NCI-H345 treated with DMSO at 0.1 percent for 48 hours (cell line): ENCODE results near the gene KDM2A.
"Not testable (repeated sequence)": the region's sequence is repeated elsewhere in the genome, so short reads cannot be mapped to it uniquely, and the experiment has no call there.

Experiments used
- DNase-seq: peaks from one replicate; lab custom pipeline; 2025; ENCODE audit not compliant: unreplicated experiment; lab: John Stamatoyannopoulos, UW

Gene KDM2A

GRCh38 chr11:67117672-67118180 lies 1.3 kb upstream of the KDM2A start:
- DNase-seq = no peak

- DNase-seq = no peak
These were observed 789 bp upstream of the KDM2A start for GRCh38 chr11:67118181-67118766.

GRCh38 chr11:67119585-67120391 lies 725 bp downstream of the KDM2A start:
- no peak for DNase-seq

GRCh38 chr11:67120456-67120855 lies 1.4 kb downstream of the KDM2A start:
- no peak for DNase-seq

- DNase-seq = no peak
These were observed 2.0 kb downstream of the KDM2A start for GRCh38 chr11:67120881-67121710.

- not testable (repeated sequence) for DNase-seq
These were observed 4.7 kb downstream of the KDM2A start for GRCh38 chr11:67123801-67124200.

GRCh38 chr11:67126243-67126642 lies 7.2 kb downstream of the KDM2A start:
- DNase-seq = not testable (repeated sequence)

- no peak for DNase-seq
These were observed 7.9 kb downstream of the KDM2A start for GRCh38 chr11:67126986-67127385.

- DNase-seq = not testable (repeated sequence)
These were observed 11.8 kb downstream of the KDM2A start for GRCh38 chr11:67130861-67131260.

GRCh38 chr11:67136156-67136555 lies 17.1 kb downstream of the KDM2A start:
- DNase-seq = no peak

GRCh38 chr11:67138922-67139321 lies 19.9 kb downstream of the KDM2A start:
- no peak for DNase-seq

- DNase-seq = no peak
These were observed 27.6 kb downstream of the KDM2A start for GRCh38 chr11:67146516-67147226.

GRCh38 chr11:67153971-67154370 lies 34.9 kb downstream of the KDM2A start:
- DNase-seq = no peak

GRCh38 chr11:67154726-67155125 lies 35.7 kb downstream of the KDM2A start:
- no peak for DNase-seq

- DNase-seq = no peak
These were observed 38.6 kb downstream of the KDM2A start for GRCh38 chr11:67157691-67158090.

GRCh38 chr11:67158221-67158620 lies 39.2 kb downstream of the KDM2A start:
- DNase-seq = no peak

GRCh38 chr11:67160045-67160444 lies 41.0 kb downstream of the KDM2A start:
- DNase-seq = no peak

GRCh38 chr11:67160872-67161783 lies 42.1 kb downstream of the KDM2A start:
- DNase-seq = no peak

GRCh38 chr11:67163006-67163405 lies 43.9 kb downstream of the KDM2A start:
- no peak for DNase-seq

GRCh38 chr11:67165623-67166022 lies 46.6 kb downstream of the KDM2A start:
- no peak for DNase-seq
